ENCODE data around the gene ATXN7L1.

Gene ATXN7L1

GRCh38 chr7:105675934-105676371, 200.4 kb downstream of the ATXN7L1 start:
- DNase-seq (ENCODE audit: extremely low spot score), result no peak
- TF ChIP-seq, protein P1, sequence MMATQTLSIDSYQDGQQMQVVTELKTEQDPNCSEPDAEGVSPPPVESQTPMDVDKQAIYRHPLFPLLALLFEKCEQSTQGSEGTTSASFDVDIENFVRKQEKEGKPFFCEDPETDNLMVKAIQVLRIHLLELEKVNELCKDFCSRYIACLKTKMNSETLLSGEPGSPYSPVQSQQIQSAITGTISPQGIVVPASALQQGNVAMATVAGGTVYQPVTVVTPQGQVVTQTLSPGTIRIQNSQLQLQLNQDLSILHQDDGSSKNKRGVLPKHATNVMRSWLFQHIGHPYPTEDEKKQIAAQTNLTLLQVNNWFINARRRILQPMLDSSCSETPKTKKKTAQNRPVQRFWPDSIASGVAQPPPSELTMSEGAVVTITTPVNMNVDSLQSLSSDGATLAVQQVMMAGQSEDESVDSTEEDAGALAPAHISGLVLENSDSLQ (IDR thresholded peaks at IDR 0.05), result no peak
- no peak for TF ChIP-seq BHLHE40 (IDR thresholded peaks at IDR 0.05; ENCODE audit: borderline replicate concordance)
- no peak for TF ChIP-seq SP1 (IDR thresholded peaks at IDR 0.05)
- no peak for TF ChIP-seq L3MBTL2 (conservative IDR thresholded peaks at IDR 0.05)
- TF ChIP-seq ELF4 (IDR thresholded peaks at IDR 0.05), result no peak
- no peak for TF ChIP-seq CTBP1 (IDR thresholded peaks at IDR 0.05; ENCODE audit: borderline replicate concordance)
- no peak for TF ChIP-seq ZNF384 (IDR thresholded peaks at IDR 0.05)
- no peak for TF ChIP-seq FOXA1 (IDR thresholded peaks at IDR 0.05)
- TF ChIP-seq FOXM1 (IDR thresholded peaks at IDR 0.05; ENCODE audit: borderline replicate concordance), result no peak
- TF ChIP-seq LEF1 (IDR thresholded peaks at IDR 0.05; ENCODE audit: borderline replicate concordance), result no peak
- no peak for TF ChIP-seq SUZ12 (IDR thresholded peaks at IDR 0.05)
- TF ChIP-seq ARNT (IDR thresholded peaks at IDR 0.05), result no peak
- no peak for TF ChIP-seq NFRKB (IDR thresholded peaks at IDR 0.05)
- no peak for TF ChIP-seq FOXK2 (IDR thresholded peaks at IDR 0.05)
- no peak for TF ChIP-seq HDGF (IDR thresholded peaks at IDR 0.05; ENCODE audit: borderline replicate concordance)
- TF ChIP-seq TARDBP (IDR thresholded peaks at IDR 0.05), result no peak
- CTCF ChIA-PET, result no interaction called here
- POLR2A ChIA-PET, result no interaction called here

- CTCF ChIA-PET, result interaction anchor here (1.1 kb wide), 1 partner anchor 26 kb away, joined by 5 read pairs; no protein-coding TSS in a partner anchor
- POLR2A ChIA-PET, result no interaction called here
Observed at GRCh38 chr7:105674200-105674920, 202.0 kb downstream of the ATXN7L1 start.

GRCh38 chr7:105673367-105674084, 202.9 kb downstream of the ATXN7L1 start:
- ChIA-PET CTCF (interaction anchor here (1.1 kb wide), 1 partner anchor 27 kb away, joined by 5 read pairs; no protein-coding TSS in a partner anchor), POLR2A (no interaction called here)
- TF ChIP-seq FOXM1 (IDR thresholded peaks at IDR 0.05; ENCODE audit: borderline replicate concordance) (no peak), SP1 (IDR thresholded peaks at IDR 0.05) (no peak), FOXA1 (IDR thresholded peaks at IDR 0.05) (no peak), LEF1 (IDR thresholded peaks at IDR 0.05; ENCODE audit: borderline replicate concordance) (no peak), ARNT (IDR thresholded peaks at IDR 0.05) (no peak), NFRKB (IDR thresholded peaks at IDR 0.05) (no peak), ELF4 (IDR thresholded peaks at IDR 0.05) (no peak), TARDBP (IDR thresholded peaks at IDR 0.05) (no peak), FOXK2 (IDR thresholded peaks at IDR 0.05) (no peak), CTBP1 (IDR thresholded peaks at IDR 0.05; ENCODE audit: borderline replicate concordance) (no peak), ZNF384 (IDR thresholded peaks at IDR 0.05) (no peak), L3MBTL2 (conservative IDR thresholded peaks at IDR 0.05) (no peak), BHLHE40 (IDR thresholded peaks at IDR 0.05; ENCODE audit: borderline replicate concordance) (no peak), HDGF (IDR thresholded peaks at IDR 0.05; ENCODE audit: borderline replicate concordance) (no peak), SUZ12 (IDR thresholded peaks at IDR 0.05) (no peak)
- TF ChIP-seq, protein P1 (IDR thresholded peaks at IDR 0.05), result no peak
- DNase-seq (ENCODE audit: extremely low spot score), result no peak

More at GRCh38 chr7:105674200-105674920, 202.0 kb downstream of the ATXN7L1 start:
- no peak for TF ChIP-seq BHLHE40 (IDR thresholded peaks at IDR 0.05; ENCODE audit: borderline replicate concordance)
- no peak for TF ChIP-seq L3MBTL2 (conservative IDR thresholded peaks at IDR 0.05)
- no peak for TF ChIP-seq HDGF (IDR thresholded peaks at IDR 0.05; ENCODE audit: borderline replicate concordance)
- TF ChIP-seq FOXK2 (IDR thresholded peaks at IDR 0.05), result no peak
- TF ChIP-seq, protein P1 (IDR thresholded peaks at IDR 0.05), result no peak
- TF ChIP-seq FOXM1 (IDR thresholded peaks at IDR 0.05; ENCODE audit: borderline replicate concordance), result no peak
- no peak for TF ChIP-seq SP1 (IDR thresholded peaks at IDR 0.05)
- no peak for TF ChIP-seq CTBP1 (IDR thresholded peaks at IDR 0.05; ENCODE audit: borderline replicate concordance)
- no peak for TF ChIP-seq SUZ12 (IDR thresholded peaks at IDR 0.05)
- no peak for TF ChIP-seq ARNT (IDR thresholded peaks at IDR 0.05)
- TF ChIP-seq LEF1 (IDR thresholded peaks at IDR 0.05; ENCODE audit: borderline replicate concordance), result no peak
- no peak for TF ChIP-seq TARDBP (IDR thresholded peaks at IDR 0.05)
- no peak for TF ChIP-seq ZNF384 (IDR thresholded peaks at IDR 0.05)
- TF ChIP-seq FOXA1 (IDR thresholded peaks at IDR 0.05), result no peak
- TF ChIP-seq ELF4 (IDR thresholded peaks at IDR 0.05), result no peak
- no peak for TF ChIP-seq NFRKB (IDR thresholded peaks at IDR 0.05)
- DNase-seq (ENCODE audit: extremely low spot score), result no peak

- TF ChIP-seq L3MBTL2 (conservative IDR thresholded peaks at IDR 0.05) (no peak), CTBP1 (IDR thresholded peaks at IDR 0.05; ENCODE audit: borderline replicate concordance) (no peak), FOXM1 (IDR thresholded peaks at IDR 0.05; ENCODE audit: borderline replicate concordance) (no peak), TARDBP (IDR thresholded peaks at IDR 0.05) (no peak), ARNT (IDR thresholded peaks at IDR 0.05) (no peak), NFRKB (IDR thresholded peaks at IDR 0.05) (no peak), LEF1 (IDR thresholded peaks at IDR 0.05; ENCODE audit: borderline replicate concordance) (no peak), SP1 (IDR thresholded peaks at IDR 0.05) (no peak), BHLHE40 (IDR thresholded peaks at IDR 0.05; ENCODE audit: borderline replicate concordance) (no peak), FOXK2 (IDR thresholded peaks at IDR 0.05) (no peak), SUZ12 (IDR thresholded peaks at IDR 0.05) (no peak)
- TF ChIP-seq, protein P1 (IDR thresholded peaks at IDR 0.05), result no peak
- DNase-seq (ENCODE audit: extremely low spot score), result no peak
- ChIA-PET CTCF (interaction anchor here (0.6 kb wide), 1 partner anchor 29 kb away, joined by 4 read pairs; no protein-coding TSS in a partner anchor), POLR2A (no interaction called here)
Observed at GRCh38 chr7:105672801-105673200, 203.6 kb downstream of the ATXN7L1 start.

Data from HEK293T (cell line).